Fibroblast of villous mesenchyme (primary cell): ENCODE results near the gene PRR5. TPM values are rescaled to one million over a fixed set of nuclear protein-coding genes. Genes with fewer than 3 reads are reported as not detected.
A peak's percentile ranks its signal among the peaks of the same experiment; 100 is the strongest.

Experiments
- DNase-seq: peaks from one replicate; pipeline ENCODE4 v3.0.0-alpha.2; 2010; ENCODE audit warnings: low read depth
- H3K4me3 ChIP-seq: 2 replicates; pipeline ENCODE4 v1.5.1; 2011; ENCODE audit warnings: low read depth, mild to moderate bottlenecking, low read length
- CTCF ChIP-seq: IDR thresholded peaks from 2 replicates; pipeline ENCODE4 v1.5.1; 2012; ENCODE audit warnings: low read depth, mild to moderate bottlenecking, low read length; ENCODE audit not compliant: insufficient read depth
- total RNA-seq: library from RNA; depleted of rRNA; stranded (reverse); fragments of >200 nt; gene quantifications from 2 replicates; pipeline ENCODE4 v1.2.3, GENCODE V29; 2012

PRR5 gene
- total RNA-seq, 1 donor: 16.4 TPM

DNA sequence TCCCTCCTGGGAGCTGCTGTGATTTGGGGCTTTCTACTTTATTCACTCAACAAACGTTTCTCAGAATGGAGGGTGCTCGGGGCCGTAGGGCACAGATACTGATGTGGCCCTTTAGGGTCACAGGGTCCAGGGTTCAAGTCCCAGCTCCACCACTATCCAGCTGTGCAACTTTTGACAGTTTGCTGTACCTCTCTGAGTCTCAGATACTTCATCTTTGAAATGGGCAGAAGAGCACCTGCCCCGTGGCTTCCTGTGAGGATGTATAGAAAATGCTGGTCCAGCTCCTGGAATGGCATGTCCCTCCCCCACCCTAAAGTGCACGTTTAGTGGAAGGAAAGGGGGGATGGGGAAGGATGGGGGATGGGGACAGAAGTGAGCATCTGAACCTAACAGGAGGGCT lies 21.9 kb upstream of the PRR5 start:
- H3K4me3 ChIP-seq: no peak overlapping the region
- no peak for DNase-seq
- no peak for TF ChIP-seq CTCF

DNA sequence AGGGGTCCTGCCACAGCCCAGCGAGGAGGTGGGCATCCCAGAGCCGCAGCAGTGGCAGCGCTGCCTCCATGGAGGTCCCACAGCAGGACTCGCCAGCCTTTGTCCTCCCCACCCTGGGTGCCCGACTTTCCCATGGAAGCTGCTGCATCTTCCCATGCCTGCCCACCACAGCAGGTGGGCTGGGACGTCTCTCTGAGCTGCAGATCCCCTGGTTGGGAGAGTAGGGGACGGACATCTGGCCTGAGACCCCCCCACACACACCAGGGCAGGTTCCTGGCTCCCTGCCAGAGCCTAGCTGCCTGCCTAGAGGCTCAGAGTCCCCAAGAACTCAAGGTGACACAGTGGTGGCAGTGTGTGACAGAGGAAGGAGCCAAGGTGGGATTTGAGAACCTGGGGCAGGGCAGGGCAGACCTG lies 21.5 kb upstream of the PRR5 start:
- no peak for TF ChIP-seq CTCF
- H3K4me3 ChIP-seq: no peak overlapping the region
- DNase-seq: no peak

GRCh38 chr22:44682556-44683168 lies 19.3 kb upstream of the PRR5 start:
- no peak overlapping the region for H3K4me3 ChIP-seq
- TF ChIP-seq CTCF: no peak
- no peak for DNase-seq

DNA sequence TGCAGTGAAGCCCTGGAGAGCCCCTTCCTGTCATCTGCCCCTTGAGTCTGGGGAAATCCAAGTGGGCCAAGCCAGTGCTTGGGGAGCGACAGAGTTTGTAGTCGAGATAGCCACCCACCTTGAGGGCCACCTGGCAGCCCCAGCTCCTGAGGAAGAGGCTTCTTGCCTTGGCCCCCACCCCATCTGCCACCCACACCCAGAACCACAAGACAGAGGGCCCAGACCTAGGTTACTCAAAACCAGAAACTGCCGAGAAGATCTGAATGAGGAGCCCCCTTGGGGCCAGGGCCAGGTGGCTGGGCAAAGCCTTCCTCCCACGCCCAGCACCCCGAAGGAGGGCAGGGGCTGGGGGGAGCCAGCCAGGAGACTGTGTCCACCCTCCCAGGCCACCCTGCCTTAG lies 18.8 kb upstream of the PRR5 start:
- DNase-seq: no peak
- no peak for TF ChIP-seq CTCF
- H3K4me3 ChIP-seq: no peak overlapping the region

DNA sequence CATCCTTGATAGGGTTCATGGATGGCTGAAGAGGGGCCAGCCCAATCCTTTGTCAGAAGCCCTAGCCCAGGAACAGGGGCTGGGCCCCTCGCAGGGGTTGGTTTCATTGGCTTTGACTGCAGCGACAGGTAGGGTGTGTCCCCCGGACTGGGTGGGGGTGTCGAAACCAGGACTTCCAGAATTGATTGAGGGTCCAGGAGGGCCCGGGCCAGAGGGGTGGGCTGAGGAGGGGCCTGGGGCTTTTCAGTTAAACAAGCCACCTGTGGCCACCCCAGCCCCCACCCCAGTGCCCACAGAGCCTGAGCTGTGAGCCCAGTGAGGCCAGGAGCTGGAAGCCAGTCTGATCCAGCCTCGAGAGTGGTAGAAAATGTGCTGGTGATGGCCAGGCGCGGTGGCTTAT lies 18.1 kb upstream of the PRR5 start:
- H3K4me3 ChIP-seq: no peak overlapping the region
- no peak for DNase-seq
- no peak for TF ChIP-seq CTCF

- TF ChIP-seq CTCF: peak; percentile 100
- H3K4me3 ChIP-seq: no peak overlapping the region
- DNase-seq: peak; percentile 97
These were observed 17.3 kb upstream of the PRR5 start for GRCh38 chr22:44684506-44685383.
